GM18951 (cell line): ENCODE data around the gene TPGS1.

Experiments
- POLR2A ChIP-seq: IDR thresholded peaks from 4 replicates; pipeline ENCODE4 v1.6.1; 2011; ENCODE audit warnings: mild to moderate bottlenecking; ENCODE audit not compliant: insufficient read length, insufficient read depth; ENCODE audit errors: extremely low read depth
- in situ Hi-C: fragments of 300-500 bp; cut with MboI; formaldehyde crosslinking; loops from one replicate; pipeline ENCODE4 v1.12.0; 2022; ENCODE audit warnings: low sequenced_read_pairs, mixed read lengths, inconsistent platforms; ENCODE audit not compliant: unreplicated experiment

Gene TPGS1

GRCh38 chr19:507286-508203 lies at the start of gene TPGS1:
TSS of gene TPGS1 (plus strand) at chr19:507497. CDS start at chr19:507507, 10 bp downstream.
- in situ Hi-C loops: no loop called here
- TF ChIP-seq POLR2A: peak; percentile 53

- no peak for TF ChIP-seq POLR2A
- in situ Hi-C loops: no loop called here
Observed at GRCh38 chr19:457636-458035, 49.7 kb upstream of the TPGS1 start.

- no peak for TF ChIP-seq POLR2A
- in situ Hi-C loops: no loop called here
Observed at GRCh38 chr19:458091-459042, 48.9 kb upstream of the TPGS1 start.

- no peak for TF ChIP-seq POLR2A
- in situ Hi-C loops: no loop called here
Observed at GRCh38 chr19:459724-460511, 47.4 kb upstream of the TPGS1 start.

GRCh38 chr19:460877-461720 lies 46.2 kb upstream of the TPGS1 start, which contains the start of gene SHC2:
TSS of gene SHC2 (minus strand) at chr19:461033. CDS start at chr19:460996, 37 bp downstream.
- TF ChIP-seq POLR2A: no peak
- in situ Hi-C loops: no loop called here

GRCh38 chr19:461721-462551 lies 45.4 kb upstream of the TPGS1 start:
- in situ Hi-C loops: no loop called here
- no peak for TF ChIP-seq POLR2A

GRCh38 chr19:463483-464207 lies 43.7 kb upstream of the TPGS1 start:
- TF ChIP-seq POLR2A: no peak
- in situ Hi-C loops: no loop called here

- in situ Hi-C loops: no loop called here
- TF ChIP-seq POLR2A: no peak
Observed at GRCh38 chr19:464208-464545, 43.1 kb upstream of the TPGS1 start.

- no peak for TF ChIP-seq POLR2A
- in situ Hi-C loops: no loop called here
Observed at GRCh38 chr19:465056-465816, 42.1 kb upstream of the TPGS1 start.

- in situ Hi-C loops: no loop called here
- TF ChIP-seq POLR2A: no peak
Observed at GRCh38 chr19:467554-467953, 39.7 kb upstream of the TPGS1 start.
